Measurements from ENCODE around the gene CD68.

Gene CD68

GRCh38 chr17:7626307-7626706, 46.9 kb downstream of the CD68 start:
- H3K4me3 ChIP-seq = no peak overlapping the region; the same call in 1 of the 2 replicates
- no peak overlapping the region for H3K27ac ChIP-seq

GRCh38 chr17:7626956-7627249, 47.5 kb downstream of the CD68 start:
- Histone ChIP-seq H3K4me3 (peak overlapping the region; percentile 85), H3K9ac (ENCODE audit: insufficient read length) (peak overlapping the region; percentile 92), H3K27ac (no peak overlapping the region), H3K36me3 (ENCODE audit: insufficient read depth, low read length) (no peaks in the 10 kb centered on the region; the same call in 1 of the 2 replicates), H3K9me3 (ENCODE audit: low read depth, low read length) (no peaks in the 10 kb centered on the region)
- DNase-seq (ENCODE audit: low read depth, low spot score) = no peak
- TF ChIP-seq EZH2 (IDR thresholded peaks at IDR 0.05) (no peak), FOXP2 (optimal IDR thresholded peaks at IDR 0.05; ENCODE audit: control extremely low read depth, extremely low read length, insufficient read depth) (no peak), POLR2AphosphoS5 (IDR thresholded peaks at IDR 0.05; ENCODE audit: borderline replicate concordance, low read depth, low read length) (no peak)

More at GRCh38 chr17:7626307-7626706, 46.9 kb downstream of the CD68 start:
- no peak overlapping the region for H3K9ac ChIP-seq (ENCODE audit: insufficient read length)
- no peak for TF ChIP-seq EZH2 (IDR thresholded peaks at IDR 0.05)
- no peak for TF ChIP-seq FOXP2 (optimal IDR thresholded peaks at IDR 0.05; ENCODE audit: control extremely low read depth, extremely low read length, insufficient read depth)
- no peak for TF ChIP-seq POLR2AphosphoS5 (IDR thresholded peaks at IDR 0.05; ENCODE audit: borderline replicate concordance, low read depth, low read length)
- H3K36me3 ChIP-seq (ENCODE audit: insufficient read depth, low read length) = no peaks in the 10 kb centered on the region; the same call in 1 of the 2 replicates
- DNase-seq (ENCODE audit: low read depth, low spot score) = no peak
- H3K9me3 ChIP-seq (ENCODE audit: low read depth, low read length) = no peaks in the 10 kb centered on the region

GRCh38 chr17:7627250-7628121, 48.0 kb downstream of the CD68 start, which contains the start of gene SAT2:
Gene SAT2, minus strand, starts transcription at chr17:7627821. Its CDS starts 186 bp downstream, at chr17:7627635.
- peak within 1 kb of the TSS; percentile 92 for H3K9ac ChIP-seq (ENCODE audit: insufficient read length)

GRCh38 chr17:7629939-7630571, 50.6 kb downstream of the CD68 start, which contains the start of gene SHBG:
Gene SHBG, plus strand, starts transcription at chr17:7630135. Its CDS starts 38 bp downstream, at chr17:7630173.
- TF ChIP-seq EZH2 (IDR thresholded peaks at IDR 0.05) (no peak), POLR2AphosphoS5 (IDR thresholded peaks at IDR 0.05; ENCODE audit: borderline replicate concordance, low read depth, low read length) (no peak), FOXP2 (optimal IDR thresholded peaks at IDR 0.05; ENCODE audit: control extremely low read depth, extremely low read length, insufficient read depth) (no peak)
- Histone ChIP-seq H3K36me3 (ENCODE audit: insufficient read depth, low read length) (no peaks in the 10 kb centered on the region; the same call in 1 of the 2 replicates), H3K9me3 (ENCODE audit: low read depth, low read length) (no peaks in the 10 kb centered on the region), H3K4me3 (no peak within 1 kb of the TSS), H3K9ac (ENCODE audit: insufficient read length) (no peak within 1 kb of the TSS), H3K27ac (no peak within 1 kb of the TSS)
- DNase-seq (ENCODE audit: low read depth, low spot score) = no peak

More at GRCh38 chr17:7627250-7628121, 48.0 kb downstream of the CD68 start, which contains the start of gene SAT2:
- TF ChIP-seq FOXP2 (optimal IDR thresholded peaks at IDR 0.05; ENCODE audit: control extremely low read depth, extremely low read length, insufficient read depth) (peak; percentile 46), EZH2 (IDR thresholded peaks at IDR 0.05) (no peak), POLR2AphosphoS5 (IDR thresholded peaks at IDR 0.05; ENCODE audit: borderline replicate concordance, low read depth, low read length) (peak; percentile 46; the same call in 1 of the 2 replicates)
- Histone ChIP-seq H3K9me3 (ENCODE audit: low read depth, low read length) (no peaks in the 10 kb centered on the region), H3K4me3 (peak within 1 kb of the TSS; percentile 85), H3K36me3 (ENCODE audit: insufficient read depth, low read length) (no peaks in the 10 kb centered on the region; the same call in 1 of the 2 replicates), H3K27ac (no peak within 1 kb of the TSS)
- DNase-seq (ENCODE audit: low read depth, low spot score) = no peak

Data from SK-N-MC (cell line).